SK-N-MC (cell line): ENCODE results near the gene CERS4.

Experiments used
- EZH2 ChIP-seq: fragments of 200-600 bp; sonication (generic); IDR thresholded peaks from one replicate; pipeline ENCODE4 v1.6.1; 2017; ENCODE audit warnings: antibody characterized with exemption
- FOXP2 ChIP-seq: optimal IDR thresholded peaks from 2 replicates; pipeline ENCODE3; 2011; ENCODE audit warnings: mild to moderate bottlenecking, moderate library complexity; ENCODE audit not compliant: insufficient read depth; ENCODE audit errors: extremely low read length, control extremely low read depth
- POLR2AphosphoS5 ChIP-seq: IDR thresholded peaks from 2 replicates; pipeline ENCODE4 v1.6.1; 2012; ENCODE audit warnings: mild to moderate bottlenecking, low read depth, low read length, borderline replicate concordance

GRCh38 chr19:8216357-8216756, 7.2 kb downstream of the CERS4 start:
- no peak for TF ChIP-seq EZH2
- TF ChIP-seq POLR2AphosphoS5 = no peak
- no peak for TF ChIP-seq FOXP2
